ENCODE data around the gene PPP5C.

GRCh38 chr19:46341937-46342336, 5.0 kb upstream of the PPP5C start:
- TF ChIP-seq POLR2A (IDR thresholded peaks at IDR 0.05) = no peak
- TF ChIP-seq CTCF (IDR thresholded peaks at IDR 0.05) = no peak
